SHP77 (cell line): ENCODE data around the gene ARHGAP31.
"Not testable (repeated sequence)": the region's sequence is repeated elsewhere in the genome, so short reads cannot be mapped to it uniquely, and the experiment has no call there.

ENCODE experiments used
- DNase-seq, 2 experiments: peaks; one replicate each; lab custom pipeline; 2025; lab: John Stamatoyannopoulos, UW

The ARHGAP31 gene, protein sequence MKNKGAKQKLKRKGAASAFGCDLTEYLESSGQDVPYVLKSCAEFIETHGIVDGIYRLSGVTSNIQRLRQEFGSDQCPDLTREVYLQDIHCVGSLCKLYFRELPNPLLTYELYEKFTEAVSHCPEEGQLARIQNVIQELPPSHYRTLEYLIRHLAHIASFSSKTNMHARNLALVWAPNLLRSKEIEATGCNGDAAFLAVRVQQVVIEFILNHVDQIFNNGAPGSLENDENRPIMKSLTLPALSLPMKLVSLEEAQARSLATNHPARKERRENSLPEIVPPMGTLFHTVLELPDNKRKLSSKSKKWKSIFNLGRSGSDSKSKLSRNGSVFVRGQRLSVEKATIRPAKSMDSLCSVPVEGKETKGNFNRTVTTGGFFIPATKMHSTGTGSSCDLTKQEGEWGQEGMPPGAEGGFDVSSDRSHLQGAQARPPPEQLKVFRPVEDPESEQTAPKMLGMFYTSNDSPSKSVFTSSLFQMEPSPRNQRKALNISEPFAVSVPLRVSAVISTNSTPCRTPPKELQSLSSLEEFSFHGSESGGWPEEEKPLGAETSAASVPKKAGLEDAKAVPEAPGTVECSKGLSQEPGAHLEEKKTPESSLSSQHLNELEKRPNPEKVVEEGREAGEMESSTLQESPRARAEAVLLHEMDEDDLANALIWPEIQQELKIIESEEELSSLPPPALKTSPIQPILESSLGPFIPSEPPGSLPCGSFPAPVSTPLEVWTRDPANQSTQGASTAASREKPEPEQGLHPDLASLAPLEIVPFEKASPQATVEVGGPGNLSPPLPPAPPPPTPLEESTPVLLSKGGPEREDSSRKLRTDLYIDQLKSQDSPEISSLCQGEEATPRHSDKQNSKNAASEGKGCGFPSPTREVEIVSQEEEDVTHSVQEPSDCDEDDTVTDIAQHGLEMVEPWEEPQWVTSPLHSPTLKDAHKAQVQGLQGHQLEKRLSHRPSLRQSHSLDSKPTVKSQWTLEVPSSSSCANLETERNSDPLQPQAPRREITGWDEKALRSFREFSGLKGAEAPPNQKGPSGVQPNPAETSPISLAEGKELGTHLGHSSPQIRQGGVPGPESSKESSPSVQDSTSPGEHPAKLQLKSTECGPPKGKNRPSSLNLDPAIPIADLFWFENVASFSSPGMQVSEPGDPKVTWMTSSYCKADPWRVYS (N-terminal part only)

DNA sequence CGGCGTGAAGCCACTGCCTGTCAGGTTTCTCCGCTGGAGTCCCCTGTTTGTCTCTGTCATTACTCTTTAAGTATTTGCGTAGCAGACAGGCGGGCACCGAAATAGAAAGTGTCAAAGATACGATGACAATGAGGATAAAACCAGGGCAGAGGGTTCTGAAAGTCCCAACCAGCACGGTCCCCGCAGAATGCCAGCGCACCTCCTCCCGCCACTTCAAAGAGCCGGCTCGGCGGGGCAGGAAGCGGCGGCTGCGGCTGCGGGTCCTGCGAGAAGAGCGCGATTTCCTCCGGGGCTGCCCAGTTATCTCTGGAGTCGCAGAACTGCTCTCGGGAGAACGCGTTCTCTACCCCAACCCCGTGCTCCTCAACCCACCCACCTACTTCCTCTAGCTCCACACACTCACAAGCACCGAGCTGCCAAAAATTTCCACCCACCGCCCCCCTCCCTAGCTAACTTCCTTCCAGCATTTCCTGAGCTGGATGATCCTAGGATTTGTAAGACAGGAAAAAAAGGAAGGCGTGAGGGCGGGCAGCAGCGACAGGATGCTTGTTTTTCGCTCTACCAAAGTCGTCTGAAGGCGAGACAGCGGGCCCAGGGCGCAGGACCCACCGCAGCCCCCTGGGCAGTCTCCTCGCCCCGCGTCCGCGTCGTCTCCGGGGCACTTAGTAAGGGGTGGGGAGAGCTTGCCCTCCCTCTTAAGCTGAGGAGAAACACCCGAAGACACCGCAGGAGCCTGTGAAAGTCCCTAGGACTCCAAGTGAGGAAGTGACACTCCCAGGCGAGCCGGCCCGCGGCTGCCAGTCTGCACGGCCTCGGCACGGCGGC lies at the start of gene ARHGAP31:
TSS of gene ARHGAP31 (plus strand) at position 513 of the 825 bp plus-strand sequence. CDS start 522 bp downstream, outside the sequence.
- DNase-seq, result peak in 1 of 2 experiments; percentile 7

DNA sequence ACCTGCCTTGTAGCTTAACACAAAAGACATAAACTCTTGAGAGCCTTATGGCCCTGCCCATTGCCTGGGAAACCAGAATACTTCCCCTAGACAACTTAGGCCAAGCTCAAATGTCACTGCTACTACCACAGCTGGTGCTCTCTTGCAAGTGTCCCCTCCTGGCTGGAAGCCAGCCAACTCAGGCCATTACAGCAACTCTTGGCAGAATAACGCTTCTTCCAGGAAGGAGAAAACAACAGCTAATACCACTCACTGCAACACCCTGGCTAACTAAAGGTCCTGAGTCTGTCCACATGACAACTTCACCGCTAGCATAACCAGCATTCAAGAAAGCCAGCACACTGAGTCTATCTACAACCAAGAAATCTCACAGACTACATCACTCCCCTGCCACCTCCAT lies 48.4 kb upstream of the ARHGAP31 start:
- peak; percentile 20 to 23 for DNase-seq

- DNase-seq, result no peak
Measured at GRCh38 chr3:119255214-119255613, 39.0 kb upstream of the ARHGAP31 start.

DNA sequence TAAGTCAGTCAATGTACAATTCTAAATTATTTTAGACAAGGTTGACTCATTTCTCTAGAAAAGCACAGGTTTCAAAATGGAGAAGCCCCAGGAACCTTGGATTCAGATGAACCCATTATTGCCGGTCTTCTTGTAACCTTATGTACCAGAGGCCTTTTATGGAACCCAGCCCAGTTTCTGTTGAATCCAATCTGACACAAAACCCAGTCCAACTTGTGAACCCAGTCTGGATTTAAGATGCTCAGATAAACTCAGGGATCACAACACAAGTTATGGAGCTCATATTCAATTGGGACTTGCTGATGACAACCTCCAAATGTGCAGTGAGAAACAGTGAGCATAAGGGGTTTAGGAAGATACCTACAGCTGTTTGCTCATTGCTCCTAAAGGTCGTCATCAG lies 37.1 kb upstream of the ARHGAP31 start:
- no peak for DNase-seq

GRCh38 chr3:119257654-119258410 lies 36.4 kb upstream of the ARHGAP31 start:
- no peak for DNase-seq

DNA sequence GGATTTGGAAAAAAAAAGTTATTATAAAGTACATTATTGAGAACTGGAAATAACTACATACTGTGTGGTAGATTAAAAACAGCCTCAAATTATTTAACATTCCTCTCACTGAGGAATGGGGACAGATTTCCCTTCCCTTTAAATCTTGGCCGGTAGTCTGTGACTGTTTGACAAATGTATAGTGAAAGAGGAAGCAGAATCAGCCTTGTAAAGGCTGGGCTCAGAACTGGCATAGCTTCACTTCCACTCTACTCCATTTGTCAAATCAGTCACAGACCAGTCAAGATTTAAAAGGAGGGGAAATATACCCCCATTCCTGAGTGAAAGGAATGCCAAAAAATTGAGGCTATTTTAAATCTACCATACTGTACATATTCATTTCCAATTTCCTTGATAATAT lies 35.3 kb upstream of the ARHGAP31 start:
- DNase-seq, result no peak

DNA sequence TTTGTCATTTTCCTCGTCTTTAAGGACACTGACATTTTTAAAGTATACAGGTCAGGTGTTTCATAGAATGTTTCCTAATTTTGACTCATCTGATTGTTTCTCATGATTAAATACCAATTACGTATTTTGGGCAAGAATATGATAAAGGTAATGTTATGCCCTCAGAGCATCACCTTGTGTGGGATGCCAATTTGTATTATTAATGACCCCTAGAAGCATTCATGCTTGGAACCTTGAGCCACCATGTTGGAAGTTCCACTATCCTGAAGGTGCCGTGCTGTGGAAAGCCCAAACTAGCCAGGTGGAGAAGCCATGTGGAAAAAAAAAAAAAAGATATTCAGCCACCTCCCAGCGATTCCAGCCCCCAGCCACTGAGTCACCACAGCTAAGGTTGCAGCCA lies 34.4 kb upstream of the ARHGAP31 start:
- no peak for DNase-seq

GRCh38 chr3:119261055-119261454 lies 33.1 kb upstream of the ARHGAP31 start:
- DNase-seq, result no peak

- not testable (repeated sequence) for DNase-seq
Measured at GRCh38 chr3:119270212-119270611, 24.0 kb upstream of the ARHGAP31 start.

GRCh38 chr3:119276680-119277079 lies 17.5 kb upstream of the ARHGAP31 start:
- DNase-seq, result no peak

DNA sequence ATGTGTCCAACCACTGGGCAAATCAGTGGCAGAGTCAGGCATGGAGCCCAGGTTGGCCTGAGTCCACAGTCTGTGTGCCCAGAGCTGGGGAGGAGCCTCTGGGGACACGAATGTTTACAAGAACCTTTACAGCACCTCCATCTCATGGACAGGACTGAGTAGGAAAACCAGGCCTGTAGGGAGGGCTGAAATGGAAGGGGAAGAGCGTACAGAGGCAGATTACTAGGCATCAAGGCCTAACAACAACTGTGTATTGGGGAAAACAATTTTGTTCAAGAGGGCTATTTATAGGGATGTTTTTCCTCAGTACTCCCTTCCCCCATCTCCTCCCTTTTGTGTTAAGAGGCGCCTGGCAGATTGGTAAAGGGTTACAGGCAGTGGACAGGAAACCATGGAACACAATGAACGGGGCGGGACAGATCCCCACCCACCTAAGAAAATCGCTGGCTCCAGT lies 15.1 kb upstream of the ARHGAP31 start:
- peak in 1 of 2 experiments; percentile 1 for DNase-seq

DNA sequence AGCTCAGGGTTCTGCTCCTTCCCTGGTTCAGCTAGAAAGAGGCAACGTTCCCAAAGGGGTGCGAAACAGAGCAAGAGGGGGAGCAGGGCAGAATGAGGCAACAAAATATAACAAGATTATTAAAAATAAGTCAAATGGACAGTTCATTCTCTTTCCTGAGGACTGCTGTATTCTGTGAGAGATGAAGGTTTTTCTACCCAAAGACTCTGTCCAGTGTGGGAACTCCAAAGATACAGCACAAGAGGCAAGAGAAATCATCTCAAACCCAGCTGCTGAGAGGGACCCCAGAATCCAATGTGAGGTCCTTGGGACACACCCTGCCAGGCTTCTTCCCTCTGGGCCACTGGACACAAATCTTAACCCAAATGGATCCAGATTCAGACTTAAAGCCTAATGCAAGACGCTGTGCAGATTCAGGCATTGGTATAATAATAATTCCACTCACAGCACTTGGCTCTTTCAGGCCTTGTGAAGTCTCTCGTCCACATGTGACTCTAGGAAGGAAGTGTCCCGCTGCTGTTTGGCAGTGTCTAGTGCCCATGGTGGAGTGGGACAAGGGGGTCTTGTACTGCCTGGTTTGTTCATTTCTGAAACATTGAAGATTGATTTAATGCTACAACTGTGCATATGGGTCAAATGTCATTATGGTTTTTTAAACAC lies 14.5 kb upstream of the ARHGAP31 start:
- DNase-seq, result no peak

DNA sequence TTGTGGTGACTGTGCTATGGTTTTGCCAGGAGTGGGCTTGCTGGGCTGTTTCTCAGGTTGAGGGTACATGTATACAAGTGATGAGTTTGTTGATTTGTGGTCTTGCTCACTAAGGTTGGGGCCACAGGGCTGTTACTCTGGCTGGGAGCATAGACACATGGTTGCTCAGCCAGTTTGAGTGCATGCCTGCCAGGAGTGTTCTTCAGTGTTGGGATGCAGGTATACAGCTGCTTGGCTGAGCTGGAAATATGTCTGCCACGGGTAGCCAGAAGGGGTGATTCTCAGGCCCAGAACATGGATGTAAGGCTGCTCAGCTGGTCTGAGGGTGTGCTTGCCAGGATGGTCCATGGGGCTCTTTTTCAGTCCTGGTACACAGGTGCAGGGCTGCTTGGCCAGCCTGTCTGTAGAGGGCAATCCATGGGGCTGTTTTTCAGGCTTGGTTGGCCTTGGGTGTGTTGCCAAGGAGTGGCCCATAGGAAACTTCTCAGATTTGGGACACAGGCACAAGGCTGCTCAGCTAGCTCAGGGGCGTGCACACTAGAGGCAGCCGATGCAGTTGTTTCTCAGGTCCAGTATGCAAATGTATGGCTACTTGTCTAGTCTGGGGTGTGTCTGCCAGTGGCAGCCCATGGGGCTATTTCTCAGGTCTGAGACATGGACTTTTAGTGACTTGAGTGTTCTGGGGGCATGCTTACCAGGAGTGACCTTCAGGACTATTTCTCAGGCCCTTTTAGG lies 5.3 kb upstream of the ARHGAP31 start:
- DNase-seq, result no peak

- no peak for DNase-seq
Measured at GRCh38 chr3:119289404-119289770, 4.8 kb upstream of the ARHGAP31 start.

GRCh38 chr3:119290613-119291012 lies 3.6 kb upstream of the ARHGAP31 start:
- DNase-seq, result no peak

DNA sequence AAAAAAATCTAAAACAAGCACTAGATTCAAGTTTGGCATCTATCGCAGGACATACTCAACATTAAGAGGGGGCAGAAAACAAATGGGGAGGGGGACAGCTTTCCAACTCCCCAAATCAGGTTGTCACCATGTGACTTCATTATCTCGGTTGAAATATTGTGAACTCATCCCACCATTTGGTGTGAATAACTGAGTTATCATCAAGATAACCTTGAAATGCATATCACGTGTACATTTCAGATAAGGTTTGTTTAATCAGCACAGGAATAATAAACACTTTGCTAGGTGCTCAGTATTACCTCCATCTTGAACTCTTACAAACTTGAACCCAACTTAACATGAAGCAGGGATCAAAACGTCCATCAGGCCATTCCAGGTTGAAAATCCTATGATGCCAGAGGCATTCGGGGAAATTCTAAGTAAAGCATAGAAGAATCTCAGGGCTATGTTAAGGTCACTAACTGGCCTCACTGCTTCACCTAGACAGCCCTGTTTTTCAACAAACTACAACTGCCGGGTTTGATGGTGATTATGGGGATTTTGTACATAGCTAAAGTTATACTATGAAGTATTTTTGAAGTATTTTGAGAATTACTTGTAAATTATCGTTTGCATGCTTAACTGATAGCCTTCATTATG lies 3.0 kb upstream of the ARHGAP31 start:
- no peak for DNase-seq

DNA sequence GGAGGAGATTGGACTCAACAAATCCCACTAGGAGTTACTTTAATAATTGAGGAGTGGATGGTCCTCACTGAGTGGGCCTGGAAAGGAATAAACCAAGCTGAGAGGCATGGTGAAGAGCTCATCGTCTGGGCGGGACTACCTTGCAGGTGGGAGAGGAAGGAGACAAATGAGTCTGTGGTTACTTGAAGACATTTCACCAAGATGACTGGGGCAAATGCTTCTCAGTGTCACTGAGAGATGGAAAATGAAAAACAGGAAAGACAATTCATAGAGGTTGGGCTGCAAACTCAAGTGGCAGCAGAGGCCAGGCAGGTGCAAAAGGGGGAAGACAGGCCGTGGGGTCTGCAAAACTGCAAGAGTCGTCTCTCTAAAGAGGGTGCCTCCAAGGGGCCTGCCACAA lies 1.5 kb upstream of the ARHGAP31 start:
- DNase-seq, result no peak

- no peak for DNase-seq
Measured at GRCh38 chr3:119293105-119293870, 895 bp upstream of the ARHGAP31 start.
